Measurements from ENCODE around the gene RNPS1.
A peak's percentile ranks its signal among the peaks of the same experiment; 100 is the strongest.

RNPS1 gene

GRCh38 chr16:2233872-2234812 lies 33.8 kb downstream of the RNPS1 start:
- DNase-seq, result no peak

GRCh38 chr16:2233046-2233775 lies 34.7 kb downstream of the RNPS1 start:
- no peak for DNase-seq

GRCh38 chr16:2232094-2232990 lies 35.6 kb downstream of the RNPS1 start:
- no peak for DNase-seq

GRCh38 chr16:2231016-2231931 lies 36.7 kb downstream of the RNPS1 start:
- no peak for DNase-seq

- no peak for DNase-seq
Measured at GRCh38 chr16:2230376-2230775, 37.5 kb downstream of the RNPS1 start.

GRCh38 chr16:2229632-2230250 lies 38.2 kb downstream of the RNPS1 start:
- DNase-seq, result no peak

GRCh38 chr16:2229091-2229490 lies 38.8 kb downstream of the RNPS1 start:
- DNase-seq, result no peak

- no peak for DNase-seq
Measured at GRCh38 chr16:2228161-2228824, 39.6 kb downstream of the RNPS1 start.

GRCh38 chr16:2226918-2227317 lies 41.0 kb downstream of the RNPS1 start:
- DNase-seq, result no peak

GRCh38 chr16:2226245-2226793 lies 41.6 kb downstream of the RNPS1 start:
- no peak for DNase-seq

GRCh38 chr16:2223942-2224486 lies 43.9 kb downstream of the RNPS1 start:
- DNase-seq, result no peak

GRCh38 chr16:2223221-2223941 lies 44.5 kb downstream of the RNPS1 start, which contains the start of gene E4F1:
Gene E4F1, plus strand, starts transcription at chr16:2223591. Its CDS starts 23 bp downstream, at chr16:2223614.
- DNase-seq, result peak; percentile 99

GRCh38 chr16:2216330-2216729 lies 51.6 kb downstream of the RNPS1 start:
- DNase-seq, result no peak

- no peak for DNase-seq
Measured at GRCh38 chr16:2214719-2214968, 53.3 kb downstream of the RNPS1 start, which contains the start of gene PGP. Gene PGP, minus strand, starts transcription at chr16:2214840. Its CDS starts 63 bp downstream, at chr16:2214777.

- peak; percentile 61 for DNase-seq
Measured at GRCh38 chr16:2213817-2214718, 53.9 kb downstream of the RNPS1 start.

- DNase-seq, result peak; percentile 64
Measured at GRCh38 chr16:2212362-2213324, 55.3 kb downstream of the RNPS1 start.

- peak; percentile 63 for DNase-seq
Measured at GRCh38 chr16:2211923-2212347, 56.0 kb downstream of the RNPS1 start.

Measured in activated CD8-positive, alpha-beta memory T cell treated with anti-CD3 and anti-CD28 coated beads for 24 hours (primary cell).